SK-N-MC (cell line): ENCODE results near the gene PVALB.

Source experiments
- EZH2 ChIP-seq: fragments of 200-600 bp; sonication (generic); IDR thresholded peaks from one replicate; pipeline ENCODE4 v1.6.1; 2017; ENCODE audit warnings: antibody characterized with exemption
- FOXP2 ChIP-seq: optimal IDR thresholded peaks from 2 replicates; pipeline ENCODE3; 2011; ENCODE audit warnings: mild to moderate bottlenecking, moderate library complexity; ENCODE audit not compliant: insufficient read depth; ENCODE audit errors: extremely low read length, control extremely low read depth
- POLR2AphosphoS5 ChIP-seq: IDR thresholded peaks from 2 replicates; pipeline ENCODE4 v1.6.1; 2012; ENCODE audit warnings: mild to moderate bottlenecking, low read depth, low read length, borderline replicate concordance

DNA sequence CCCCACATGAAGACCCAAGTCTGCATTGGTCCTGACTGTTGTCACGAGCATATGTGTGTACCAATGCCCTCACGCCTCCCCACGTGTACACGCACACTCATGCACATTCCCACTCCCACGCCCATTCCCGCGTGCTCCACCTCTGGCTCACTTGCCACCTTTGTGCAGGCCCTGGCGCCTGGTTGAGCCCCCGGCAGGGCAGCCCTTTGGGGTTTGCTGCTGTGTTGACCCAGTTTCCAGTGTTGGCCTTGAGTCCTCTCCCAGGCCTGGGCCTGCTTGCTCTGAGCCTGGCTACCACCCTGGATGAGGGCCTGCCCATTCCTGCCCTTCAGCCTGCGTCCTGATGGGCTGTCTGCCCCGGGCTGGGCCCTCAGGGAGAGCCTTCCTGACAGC lies 18.2 kb downstream of the PVALB start:
- TF ChIP-seq EZH2 (no peak), POLR2AphosphoS5 (no peak), FOXP2 (no peak)
